ENCODE results near the gene ZNF718.

- TF ChIP-seq, protein P1, sequence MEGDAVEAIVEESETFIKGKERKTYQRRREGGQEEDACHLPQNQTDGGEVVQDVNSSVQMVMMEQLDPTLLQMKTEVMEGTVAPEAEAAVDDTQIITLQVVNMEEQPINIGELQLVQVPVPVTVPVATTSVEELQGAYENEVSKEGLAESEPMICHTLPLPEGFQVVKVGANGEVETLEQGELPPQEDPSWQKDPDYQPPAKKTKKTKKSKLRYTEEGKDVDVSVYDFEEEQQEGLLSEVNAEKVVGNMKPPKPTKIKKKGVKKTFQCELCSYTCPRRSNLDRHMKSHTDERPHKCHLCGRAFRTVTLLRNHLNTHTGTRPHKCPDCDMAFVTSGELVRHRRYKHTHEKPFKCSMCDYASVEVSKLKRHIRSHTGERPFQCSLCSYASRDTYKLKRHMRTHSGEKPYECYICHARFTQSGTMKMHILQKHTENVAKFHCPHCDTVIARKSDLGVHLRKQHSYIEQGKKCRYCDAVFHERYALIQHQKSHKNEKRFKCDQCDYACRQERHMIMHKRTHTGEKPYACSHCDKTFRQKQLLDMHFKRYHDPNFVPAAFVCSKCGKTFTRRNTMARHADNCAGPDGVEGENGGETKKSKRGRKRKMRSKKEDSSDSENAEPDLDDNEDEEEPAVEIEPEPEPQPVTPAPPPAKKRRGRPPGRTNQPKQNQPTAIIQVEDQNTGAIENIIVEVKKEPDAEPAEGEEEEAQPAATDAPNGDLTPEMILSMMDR (IDR thresholded peaks at IDR 0.05), result no peak
- TF ChIP-seq POLR2A (IDR thresholded peaks at IDR 0.05), result no peak
These were observed 52.7 kb downstream of the ZNF718 start for GRCh38 chr4:176995-177394.

Data from transverse colon (tissue), 3 donors.